Embryonic facial prominence (tissue), 1 donor: ENCODE results near the gene LRMDA.
A peak's percentile ranks its signal among the peaks of the same experiment; 100 is the strongest.

Source experiments
- DNase-seq: peaks from one replicate; pipeline ENCODE4 v3.0.0-alpha.2; 2016; ENCODE audit errors: extremely low spot score

The LRMDA gene

DNA sequence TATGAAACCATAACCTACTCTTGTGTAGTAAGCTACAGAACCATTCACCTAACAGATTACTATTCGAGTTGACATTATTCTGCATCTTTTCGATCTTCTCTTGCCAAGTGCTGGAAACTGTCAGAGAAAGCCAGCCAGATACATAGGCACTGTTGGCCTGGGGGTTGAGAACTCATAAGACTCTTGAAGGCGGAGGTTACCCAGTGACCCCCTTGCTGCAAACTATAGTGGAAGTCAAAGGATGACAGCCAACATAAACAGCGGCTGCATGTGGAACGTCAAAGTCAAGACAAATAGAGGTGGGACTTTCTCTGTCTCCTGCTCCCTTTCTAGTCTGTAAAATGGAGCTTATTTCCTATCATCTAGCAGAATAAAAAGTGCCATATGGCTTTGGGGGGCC is 394.2 kb downstream of the LRMDA start:
- no peak for DNase-seq

DNA sequence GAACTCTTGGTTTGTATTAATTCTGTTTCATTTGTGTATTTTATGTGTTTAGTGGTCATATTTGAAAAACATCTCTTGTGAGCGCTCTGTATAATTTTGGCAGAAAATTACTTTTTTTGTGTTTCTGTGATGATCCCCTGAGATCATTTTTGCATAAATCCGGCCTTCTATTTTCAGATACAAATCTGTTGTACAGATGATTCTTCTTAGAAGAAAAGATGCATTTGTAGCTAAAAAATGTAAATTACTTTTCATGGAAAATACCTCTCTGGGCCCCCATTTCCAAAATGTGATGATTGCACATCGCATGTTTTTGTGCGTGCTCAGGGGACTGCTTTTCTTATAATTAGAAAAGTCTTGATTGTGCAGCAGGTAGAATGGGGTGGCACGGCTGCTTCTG is 395.4 kb downstream of the LRMDA start:
- DNase-seq: no peak

DNA sequence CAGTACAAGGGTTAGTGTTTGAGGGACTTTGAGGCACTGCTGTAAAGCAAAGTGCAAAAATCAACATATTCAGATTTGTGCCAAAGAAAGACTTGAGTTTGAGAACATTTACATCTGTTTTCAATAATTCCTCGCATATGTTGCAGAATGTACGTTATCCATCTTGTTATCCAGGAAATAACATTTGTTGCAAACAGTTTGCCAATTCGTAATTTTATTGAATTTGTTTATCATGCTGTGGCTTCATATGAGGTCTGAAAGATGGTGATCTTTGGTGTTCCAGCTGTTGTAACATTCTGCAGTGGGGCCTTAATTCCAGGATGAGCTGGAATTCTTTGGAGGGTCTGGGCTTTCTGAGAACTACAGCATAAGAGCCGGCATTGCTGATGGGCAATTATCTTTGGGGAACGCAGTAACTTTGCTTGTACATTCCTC is 396.2 kb downstream of the LRMDA start:
- DNase-seq: peak; percentile 85

DNA sequence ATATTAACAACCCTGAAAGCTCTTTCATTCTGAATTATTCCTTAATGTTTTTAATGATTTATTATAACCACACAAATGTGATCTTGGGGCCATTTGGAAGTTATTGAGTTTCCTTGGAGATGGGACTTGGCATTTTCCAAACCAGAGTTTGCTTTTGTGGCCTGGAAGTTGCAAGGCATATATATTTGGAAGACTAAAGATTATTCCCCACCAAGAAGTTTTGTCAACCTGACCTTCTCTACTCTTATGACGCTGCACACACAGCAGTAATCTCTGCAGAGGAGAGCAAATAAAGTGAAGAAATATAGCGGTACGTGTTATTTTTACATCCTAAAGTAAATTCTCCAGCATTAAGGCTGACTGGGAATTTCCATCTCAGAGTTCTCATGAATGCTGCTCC is 397.0 kb downstream of the LRMDA start:
- no peak for DNase-seq

DNA sequence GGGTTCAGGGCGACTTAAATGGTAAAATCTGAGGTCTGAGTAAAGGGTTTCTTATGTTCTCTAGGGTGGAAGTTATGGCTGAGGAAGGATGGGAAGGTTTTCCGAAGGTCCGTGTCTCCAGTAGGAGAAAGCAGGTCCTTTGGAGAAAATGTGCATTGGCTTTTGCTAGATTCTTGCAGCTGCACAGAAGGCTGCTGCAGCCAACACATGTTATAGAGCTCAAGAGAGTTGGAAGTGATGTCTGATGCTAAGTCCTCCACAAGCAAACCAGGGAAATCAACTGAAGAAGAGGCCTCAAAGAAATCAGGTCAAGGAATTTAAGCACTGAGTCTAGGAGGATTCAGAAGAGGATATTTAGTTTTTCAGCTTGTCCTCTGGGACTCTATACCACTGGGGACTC is 404.6 kb downstream of the LRMDA start:
- no peak for DNase-seq

DNA sequence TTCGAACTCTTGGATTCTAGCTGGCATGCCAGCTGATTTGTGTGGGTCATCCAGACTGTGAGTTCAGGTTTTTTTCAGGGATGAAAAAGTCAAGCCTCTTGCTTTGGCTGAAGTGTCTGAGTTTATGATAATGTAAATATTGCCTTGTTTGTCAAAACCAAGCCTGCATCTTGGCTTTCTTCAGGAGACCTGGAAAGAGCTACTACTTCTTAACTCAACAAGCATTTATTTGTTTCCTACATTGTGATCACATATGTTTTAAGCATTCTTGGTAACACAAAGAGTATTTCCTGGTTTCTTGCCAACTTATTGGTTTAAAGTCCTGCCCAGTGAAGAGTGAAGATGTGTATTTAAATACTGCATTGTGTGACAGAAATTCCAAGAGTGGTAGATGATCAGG is 407.1 kb downstream of the LRMDA start:
- DNase-seq: no peak

DNA sequence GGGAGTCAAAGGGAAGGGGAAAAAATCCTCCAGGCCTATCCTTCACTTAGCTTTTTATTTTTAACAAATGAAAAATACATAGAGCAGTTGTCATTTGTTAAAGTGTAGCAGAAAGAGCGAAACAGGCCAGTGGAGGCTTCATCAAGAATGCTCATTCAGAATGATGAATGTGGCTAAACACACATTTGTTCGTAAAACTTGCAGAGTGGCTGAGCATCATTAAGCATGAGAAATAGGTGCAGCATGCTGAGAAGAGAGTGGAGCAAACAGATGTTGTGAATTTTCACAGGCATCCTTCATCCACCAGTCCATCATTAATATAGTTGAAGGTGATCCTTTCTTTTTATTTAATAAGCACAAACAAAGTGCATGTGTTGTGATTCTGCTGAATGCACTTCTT is 407.6 kb downstream of the LRMDA start:
- DNase-seq: no peak

DNA sequence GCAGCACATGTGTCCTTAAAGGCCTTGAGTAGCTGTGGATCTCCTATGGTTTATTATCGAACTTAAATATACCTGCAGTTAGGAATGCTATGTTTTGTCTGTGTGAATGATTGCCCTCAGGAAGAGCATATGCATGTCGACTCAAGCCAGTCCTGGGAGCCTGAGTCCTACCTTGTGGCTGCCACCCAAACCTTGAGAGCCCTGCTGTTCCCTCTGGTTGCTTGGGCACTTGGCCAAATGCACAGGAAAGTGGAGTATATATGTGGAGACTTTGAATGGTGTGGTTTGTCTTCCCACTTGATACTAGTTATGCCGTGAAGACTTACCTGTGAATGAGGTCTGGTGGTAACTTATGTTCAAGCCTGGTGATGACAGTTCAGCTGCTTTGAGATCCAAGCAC is 409.8 kb downstream of the LRMDA start:
- no peak for DNase-seq

DNA sequence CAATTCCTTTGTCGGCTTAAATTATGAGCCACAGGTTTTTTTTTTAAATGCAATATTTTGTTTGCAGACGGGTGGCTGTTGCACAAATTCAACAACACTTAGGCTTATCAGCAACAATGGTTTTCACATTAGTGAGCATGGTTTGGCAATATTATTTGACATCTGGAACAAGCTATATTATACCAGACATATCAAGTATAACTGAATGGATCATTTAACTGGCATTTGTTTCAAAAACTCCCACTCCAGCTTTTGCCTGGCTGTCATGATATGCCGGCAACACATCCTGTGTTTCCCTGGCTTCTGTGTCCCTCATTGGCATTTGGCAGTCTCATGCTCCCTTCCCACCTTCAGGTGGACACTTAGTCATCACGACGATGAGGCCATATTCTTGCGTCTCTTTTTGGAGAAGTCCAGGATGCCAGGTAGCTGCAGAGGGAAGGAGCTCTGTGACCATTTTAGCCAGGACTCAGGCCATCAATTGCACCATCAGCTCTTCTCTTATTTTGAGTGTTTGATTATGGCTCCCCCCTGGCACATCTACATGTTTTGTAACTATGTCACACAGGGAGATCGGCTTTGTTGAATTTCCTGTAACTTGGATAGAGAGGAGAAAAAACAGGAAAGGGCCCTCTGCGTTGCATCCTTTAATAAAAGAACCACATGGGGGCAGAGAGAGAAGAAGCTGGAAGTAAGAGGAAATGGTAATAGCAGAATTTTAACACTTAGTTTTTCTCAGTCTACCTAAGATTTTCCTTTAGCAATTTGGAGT is 413.9 kb downstream of the LRMDA start:
- DNase-seq: no peak

DNA sequence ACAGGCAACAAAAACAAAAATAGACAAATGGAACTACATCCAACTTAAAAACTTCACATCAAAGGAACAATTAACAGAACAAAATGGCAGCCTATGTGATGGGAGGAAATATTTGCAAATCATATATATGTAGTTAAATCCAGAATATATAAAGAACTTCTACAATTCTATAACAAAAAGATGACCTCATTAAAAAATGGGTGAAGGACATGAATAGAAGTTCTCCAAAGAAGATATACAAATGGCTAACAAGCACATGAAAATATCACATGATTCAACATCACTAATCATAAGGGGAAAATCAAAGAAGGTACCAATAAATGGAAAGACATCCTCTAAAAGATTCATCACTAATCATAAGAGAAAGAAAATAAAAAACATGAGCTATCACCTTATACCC is 416.1 kb downstream of the LRMDA start:
- no peak for DNase-seq

DNA sequence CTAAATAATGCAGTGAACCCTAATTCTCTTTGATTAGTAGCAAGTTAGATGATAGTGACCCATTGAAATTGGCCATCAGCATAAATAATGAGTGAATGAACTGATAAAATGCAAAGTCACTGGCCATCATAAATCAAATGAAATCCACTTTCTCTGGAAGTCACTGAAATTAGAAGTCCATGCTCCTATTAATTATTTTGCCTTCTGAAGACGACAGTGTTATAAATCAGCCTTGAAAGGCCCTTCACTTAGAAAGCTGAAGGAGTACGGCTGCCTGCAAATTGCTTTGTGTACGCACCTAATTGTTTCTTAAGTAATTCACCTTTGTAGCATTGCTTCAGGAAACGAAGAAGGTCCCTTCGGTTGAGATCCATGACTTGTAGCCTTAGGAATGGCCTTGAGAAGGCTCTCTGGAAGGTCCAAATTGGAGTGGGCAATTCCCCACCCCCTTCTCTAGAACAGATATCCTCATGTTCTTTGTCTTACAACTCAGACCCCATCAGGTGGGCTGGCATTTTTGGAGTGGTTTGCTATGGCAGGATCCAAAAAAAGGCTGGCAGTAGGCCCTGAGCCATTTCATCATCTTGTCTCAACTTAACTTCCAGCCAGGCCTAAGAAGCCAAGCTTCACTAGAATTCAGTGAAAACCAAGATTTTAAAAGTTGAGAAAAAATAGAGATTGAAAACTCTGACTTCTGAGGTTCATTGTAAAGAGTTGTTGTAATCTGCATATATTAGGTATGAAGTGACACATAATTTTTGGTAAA is 420.3 kb downstream of the LRMDA start:
- no peak for DNase-seq

DNA sequence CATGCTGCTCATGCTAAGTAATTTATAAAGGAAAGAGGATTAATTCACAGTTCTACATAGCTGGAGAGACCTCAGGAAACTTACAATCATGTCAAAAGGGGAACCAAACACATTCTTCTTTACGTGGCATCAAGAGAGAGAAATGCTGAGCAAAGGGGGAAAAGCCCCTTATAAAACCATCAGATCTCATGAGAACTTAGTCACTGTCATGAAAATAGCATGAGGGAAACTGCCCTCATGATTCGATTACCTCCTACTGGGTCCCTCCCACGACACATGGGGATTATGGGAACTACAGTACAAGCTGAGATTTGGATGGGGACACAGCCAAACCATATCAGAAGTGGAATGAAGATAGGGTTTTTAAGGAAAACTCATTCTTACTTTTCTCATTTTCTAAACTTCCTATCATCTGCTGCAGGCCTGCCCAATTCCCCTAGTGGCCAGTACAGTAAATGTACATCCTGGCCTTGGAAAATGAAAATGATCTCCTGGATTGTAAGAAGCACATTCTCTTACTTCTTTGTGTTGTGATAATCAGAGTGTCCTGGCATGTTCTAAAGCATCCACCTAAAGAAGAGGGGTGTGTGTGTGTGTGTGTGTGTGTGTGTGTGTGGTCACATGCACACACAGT is 421.5 kb downstream of the LRMDA start:
- DNase-seq: no peak

DNA sequence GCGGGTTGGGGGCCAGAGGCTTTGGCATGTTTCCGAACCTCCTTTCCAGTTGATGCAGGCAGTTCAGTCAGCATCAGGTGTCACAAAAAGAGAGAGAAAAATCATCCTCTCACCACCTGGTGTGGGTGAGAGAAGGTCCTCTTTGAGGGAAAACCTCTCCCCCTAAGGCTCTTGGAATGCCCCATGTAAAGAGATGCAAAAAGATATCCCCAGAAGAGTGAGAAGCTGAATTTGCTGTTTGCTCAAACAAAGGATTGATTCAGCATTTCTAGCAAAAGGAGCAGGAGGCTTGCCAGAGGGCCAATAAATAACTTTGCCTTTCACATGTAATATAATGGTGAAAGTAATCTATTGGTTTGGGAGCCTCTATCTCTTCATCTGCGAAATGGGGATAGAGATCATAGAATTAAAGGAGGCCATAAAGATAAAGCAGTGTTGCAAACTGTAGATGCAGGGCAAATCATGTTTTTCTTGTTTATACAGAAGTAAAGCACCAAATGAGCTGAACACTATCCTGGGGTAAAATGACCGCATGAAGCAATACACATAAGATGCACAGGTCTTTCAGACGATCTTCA is 425.9 kb downstream of the LRMDA start:
- no peak for DNase-seq

DNA sequence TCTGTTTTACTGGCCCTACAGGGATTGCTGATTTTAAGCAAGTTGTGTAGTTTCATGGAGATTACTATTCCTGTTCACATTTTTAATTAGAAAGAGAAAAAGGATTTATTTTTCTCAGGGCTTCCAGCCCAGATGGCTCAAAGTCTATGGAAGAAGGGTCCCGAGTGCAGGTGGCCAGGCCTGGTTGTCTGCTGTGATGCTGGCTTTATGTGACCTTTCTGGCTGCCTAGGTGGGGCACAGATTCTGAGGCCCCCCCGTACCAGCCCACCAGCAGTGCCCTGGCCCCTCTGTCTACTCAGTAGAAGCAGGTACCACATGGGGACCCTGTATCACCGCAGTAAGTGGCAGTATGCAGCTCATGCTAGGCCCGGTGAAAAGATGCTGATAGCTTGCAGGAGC is 426.5 kb downstream of the LRMDA start:
- no peak for DNase-seq

DNA sequence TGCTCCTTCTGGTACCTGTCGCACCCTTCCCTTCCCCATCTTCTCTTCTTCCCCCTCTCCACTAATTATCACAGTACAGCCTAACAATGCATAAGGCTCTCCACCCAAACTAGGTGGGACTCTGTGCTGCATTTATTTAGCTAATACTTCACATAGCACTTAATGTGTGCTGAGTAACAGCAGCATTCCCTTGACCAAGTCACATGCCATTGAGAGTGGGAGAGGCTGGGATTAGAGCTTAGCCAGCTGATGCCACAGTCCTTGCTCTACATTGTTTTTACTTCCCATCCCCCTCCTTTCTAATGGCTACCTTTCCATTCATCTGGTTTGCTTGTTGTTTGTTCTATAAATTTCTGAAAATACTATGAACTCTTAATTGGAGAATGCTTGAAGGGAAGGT is 426.9 kb downstream of the LRMDA start:
- DNase-seq: no peak

DNA sequence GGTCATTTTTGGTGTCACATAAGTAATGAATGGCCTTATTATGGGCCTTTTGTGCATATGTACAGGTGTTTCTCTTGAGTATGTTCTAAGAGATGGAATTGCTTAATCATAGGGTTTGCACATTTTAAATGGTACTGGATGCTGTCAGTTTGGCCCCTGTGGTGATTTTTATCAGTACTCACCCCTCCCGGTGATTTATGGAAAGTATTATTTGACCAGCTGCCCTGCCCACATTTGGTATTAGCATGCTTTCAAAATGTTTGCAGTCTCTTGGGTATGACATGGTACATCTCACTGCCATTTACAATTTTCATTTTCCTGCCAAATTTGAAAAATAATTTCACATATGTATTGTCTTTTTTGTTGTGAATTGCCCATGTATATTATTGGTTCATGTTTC is 427.7 kb downstream of the LRMDA start:
- DNase-seq: no peak

DNA sequence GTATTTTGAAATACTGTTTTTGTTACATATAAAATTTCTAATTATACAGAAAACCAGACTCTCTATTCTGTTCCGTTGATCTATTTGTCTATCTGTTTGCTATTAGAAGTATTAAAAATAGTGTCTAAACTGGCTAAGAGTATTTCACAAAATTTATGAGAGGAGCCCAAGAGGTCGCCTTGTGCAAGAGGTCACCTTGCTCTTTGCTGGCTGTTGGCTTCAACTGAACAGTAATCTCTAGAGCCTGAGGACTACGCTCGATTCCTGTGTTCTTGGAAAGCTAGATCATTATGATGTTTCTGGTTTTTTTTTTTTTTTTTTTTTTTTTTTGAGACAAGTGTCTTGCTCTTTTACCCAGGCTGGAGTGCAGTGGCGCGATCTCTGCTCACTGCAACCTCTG is 428.6 kb downstream of the LRMDA start:
- no peak for DNase-seq

DNA sequence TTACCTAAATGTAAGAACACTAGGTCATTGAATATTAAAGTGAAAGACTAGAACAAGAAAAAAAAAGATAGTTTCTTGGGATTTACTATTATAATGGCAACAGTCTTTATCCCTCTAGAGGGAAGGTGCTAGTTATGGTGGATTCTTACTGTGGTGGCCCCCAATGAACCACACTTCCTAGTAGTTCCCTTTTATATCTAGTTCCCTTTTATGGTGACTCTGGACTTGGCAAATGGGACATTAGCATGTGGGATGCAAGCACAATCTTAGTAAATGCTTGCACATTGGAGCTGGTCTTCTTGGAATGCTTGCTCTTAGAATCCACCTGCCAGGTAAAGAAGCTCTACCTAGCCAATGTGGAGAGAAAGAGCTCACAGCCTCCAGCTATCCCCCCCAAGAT is 430.2 kb downstream of the LRMDA start:
- no peak for DNase-seq

DNA sequence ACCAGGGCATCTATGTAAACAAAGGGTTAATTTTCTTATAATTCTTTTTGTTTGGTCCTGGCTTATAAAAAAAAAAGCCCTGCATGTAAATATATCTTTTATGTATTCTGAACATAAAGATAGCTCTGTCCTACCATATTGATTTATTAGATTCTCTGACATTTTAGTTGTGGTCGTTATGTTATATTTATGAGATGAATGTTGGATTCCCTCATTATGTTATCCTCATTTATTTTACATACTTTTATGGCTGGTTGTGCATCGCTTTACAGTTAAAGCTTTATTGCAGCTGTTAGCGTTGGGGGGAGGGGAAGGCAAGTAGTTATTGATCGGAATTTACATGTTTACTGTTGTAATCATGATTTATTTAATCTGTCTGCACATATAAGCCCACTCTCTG is 431.5 kb downstream of the LRMDA start:
- DNase-seq: no peak

DNA sequence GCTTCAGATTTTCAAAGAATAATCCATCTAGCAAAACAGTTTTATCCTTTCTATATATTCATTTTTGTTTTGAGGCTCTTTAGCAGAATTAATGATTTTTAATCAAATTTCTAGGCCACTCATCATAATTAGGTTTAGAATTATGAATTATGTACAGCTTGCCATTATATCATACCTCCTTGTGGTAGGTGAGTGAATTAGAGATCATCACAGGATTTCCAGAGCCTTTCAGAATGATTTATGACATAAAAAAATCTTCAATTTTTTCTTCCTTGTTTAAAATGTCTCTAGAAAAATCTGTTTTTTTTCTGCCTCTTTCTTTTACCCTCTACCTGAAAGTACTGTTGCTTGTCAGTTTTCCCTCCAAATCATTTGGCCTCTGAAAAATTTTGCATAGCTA is 433.3 kb downstream of the LRMDA start:
- DNase-seq: no peak

DNA sequence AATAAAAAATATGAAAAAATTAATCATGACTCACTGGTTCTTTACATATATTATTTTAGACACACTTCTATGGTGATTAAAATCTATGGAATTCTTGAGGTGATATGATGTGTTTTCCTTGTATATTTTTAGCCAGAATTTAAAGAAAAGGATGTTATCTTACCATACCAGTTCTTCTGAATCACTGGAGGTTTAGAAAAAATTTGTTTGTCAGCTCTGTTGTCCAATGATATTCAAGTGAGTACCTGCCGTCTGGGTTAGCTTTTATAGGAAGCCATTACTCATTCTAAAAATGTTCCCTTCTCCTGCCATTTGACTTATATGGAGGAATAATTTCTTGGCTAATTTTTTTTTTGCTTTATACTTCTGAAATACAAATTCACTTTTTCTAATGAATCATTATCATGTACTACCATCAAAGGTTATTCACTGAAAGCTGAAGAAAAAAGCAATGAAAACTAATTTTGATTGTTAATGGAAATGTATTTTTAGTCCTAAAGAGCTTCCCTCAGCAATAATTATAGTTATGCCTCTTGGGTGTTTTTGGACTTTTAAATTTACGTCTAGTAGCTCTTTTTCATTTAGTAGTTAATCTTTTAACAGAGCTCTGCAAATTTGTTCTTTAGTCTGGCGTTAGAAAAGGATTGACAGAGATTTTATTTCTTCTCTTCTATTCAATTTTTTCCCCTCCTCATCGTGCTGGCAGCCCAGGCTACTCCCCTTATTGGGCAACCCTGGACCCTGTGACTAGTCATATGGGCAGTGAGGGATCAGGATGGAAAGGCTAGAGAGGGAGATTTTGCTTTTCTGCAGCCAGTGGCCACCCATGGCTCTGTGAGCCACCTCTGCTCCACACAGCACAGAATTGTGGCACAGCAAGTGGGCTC is 434.2 kb downstream of the LRMDA start:
- DNase-seq: no peak

DNA sequence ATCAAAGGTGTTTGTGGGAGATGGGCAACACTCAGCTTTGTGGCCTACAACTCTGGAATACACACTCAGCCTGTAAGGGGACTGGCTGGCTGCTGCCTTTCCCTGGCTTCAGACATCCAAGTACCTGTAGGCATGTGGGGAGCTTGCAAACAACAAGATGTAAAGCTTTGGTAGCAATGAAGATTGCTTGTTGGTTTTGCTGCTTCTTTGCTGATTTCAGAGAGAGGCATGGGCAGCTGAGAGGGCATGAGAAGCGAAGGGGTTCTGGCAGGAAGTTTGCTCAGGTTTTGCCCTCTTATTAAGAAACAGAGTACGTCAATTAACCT is 434.8 kb downstream of the LRMDA start:
- no peak for DNase-seq
